K562 (cell line): ENCODE data around the gene EPO. TPM values are rescaled to one million over a fixed set of nuclear protein-coding genes. Genes with fewer than 3 reads are reported as not detected.
A peak's percentile ranks its signal among the peaks of the same experiment; 100 is the strongest.

Source experiments
- ATAC-seq: fragments of 200-7000 bp; cut with Tn5 transposase; 3 replicates; pipeline ENCODE4 v1.9.1; 2020; ENCODE audit warnings: moderate library complexity
- BruUV-seq: library from RNA; stranded (reverse); fragments of 400-500 nt; replicated peaks from 2 replicates; lab custom pipeline; 2021; lab: Mats Ljungman, UMichigan
- CTCF ChIA-PET: fragments of 300-600 bp; formaldehyde crosslinking; extraction: SDS; loops from one replicate; lab custom pipeline; 2021; ENCODE audit warnings: low intra/inter-chr PET ratio; lab: Yijun Ruan, JAX
- POLR2A ChIA-PET: fragments of 300-600, 350-650 bp; sonication (Branson Sonifier 250); formaldehyde crosslinking; extraction: SDS; loops from one replicate; lab custom pipeline; 2021; ENCODE audit warnings: antibody characterized with exemption, inconsistent platforms; lab: Yijun Ruan, JAX
- DNase-seq, 4 experiments: peaks; one replicate each; pipeline versions ENCODE4 v3.0.0 to v3.0.0-alpha.2; 2011 to 2018; ENCODE audit warnings: low spot score in 3 of 4, mixed read lengths in 3 of 4; ENCODE audit errors: extremely low read depth in 1 of 4
- FAIRE-seq: peaks from 2 replicates; lab custom pipeline; 2011; peaks lifted over from hg19 to GRCh38; lab: Jason Lieb, UNC
- H2AFZ ChIP-seq: 2 replicates; pipeline ENCODE4 v1.6.0; 2011; ENCODE audit warnings: low read depth, low read length, control low read depth, inconsistent platforms
- H3K27ac ChIP-seq: fragments of 200-600 bp; 3 replicates; pipeline ENCODE4 v1.8.0; 2011; ENCODE audit warnings: low read depth, mild to moderate bottlenecking, control low read depth, inconsistent platforms, low read length, moderate library complexity, mixed read lengths; ENCODE audit errors: extremely low read depth
- H3K27me3 ChIP-seq, 2 experiments: fragments of 300-600 bp in 1 of 2; 2 replicates in 1 of 2; 3 replicates in 1 of 2; pipeline versions ENCODE4 v1.6.0 to v1.8.0; 2011; ENCODE audit warnings: inconsistent platforms in 2 of 2, low read length in 2 of 2, mild to moderate bottlenecking in 1 of 2, mixed read lengths in 1 of 2, moderate library complexity in 1 of 2; ENCODE audit not compliant: control insufficient read depth in 2 of 2, insufficient read depth in 2 of 2
- H3K36me3 ChIP-seq: fragments of 300-600 bp; 3 replicates; pipeline ENCODE4 v1.8.0; 2011; ENCODE audit warnings: mild to moderate bottlenecking, low read length, inconsistent platforms; ENCODE audit not compliant: control insufficient read depth, insufficient read depth
- H3K4me1 ChIP-seq, 2 experiments: fragments of 200-600 bp in 1 of 2; replicated peaks in 1 of 2; 2 replicates in 1 of 2; 3 replicates in 1 of 2; pipeline versions ENCODE4 v1.5.1 to v1.8.0; 2011; ENCODE audit warnings: inconsistent platforms in 2 of 2, low read length in 2 of 2, mild to moderate bottlenecking in 1 of 2, mixed read lengths in 1 of 2, moderate library complexity in 1 of 2; ENCODE audit not compliant: control insufficient read depth in 2 of 2, insufficient read depth in 2 of 2
- H3K4me2 ChIP-seq: 2 replicates; pipeline ENCODE4 v1.6.1; 2011; ENCODE audit warnings: low read length, control low read depth, inconsistent platforms, mixed read lengths; ENCODE audit not compliant: insufficient read depth
- H3K4me3 ChIP-seq: fragments of 200-600 bp; sonication (generic), shearing (Covaris generic); 2 replicates; pipeline ENCODE4 v1.5.1; 2016; ENCODE audit warnings: control low read depth, inconsistent platforms
- H3K79me2 ChIP-seq: fragments of 200-600 bp; 3 replicates; pipeline ENCODE4 v1.8.0; 2011; ENCODE audit warnings: low read length, inconsistent platforms; ENCODE audit not compliant: control insufficient read depth, insufficient read depth
- H3K9ac ChIP-seq, 2 experiments: 2 replicates each; pipeline versions ENCODE4 v1.6.0 to v1.6.1; 2011; ENCODE audit warnings: low read depth in 2 of 2, low read length in 2 of 2, control low read depth in 1 of 2, inconsistent platforms in 1 of 2, mild to moderate bottlenecking in 1 of 2, mixed read lengths in 1 of 2; ENCODE audit not compliant: insufficient read depth in 1 of 2
- H3K9me1 ChIP-seq: one replicate; pipeline ENCODE4 v1.6.0; 2011; ENCODE audit warnings: inconsistent platforms, mild to moderate bottlenecking, low read length, moderate library complexity; ENCODE audit not compliant: control insufficient read depth, insufficient read depth
- H3K9me3 ChIP-seq: replicated peaks from 2 replicates; pipeline ENCODE4 v1.5.1; 2011; ENCODE audit warnings: low read depth, low read length, inconsistent platforms; ENCODE audit not compliant: control insufficient read depth, insufficient read depth
- H4K20me1 ChIP-seq: replicated peaks from 2 replicates; pipeline ENCODE4 v1.6.1; 2011; ENCODE audit warnings: low read length, inconsistent platforms, mixed read lengths; ENCODE audit not compliant: control insufficient read depth, insufficient read depth
- CHD1 ChIP-seq: fragments of 200-600 bp; sonication (generic); IDR thresholded peaks from one replicate; pipeline ENCODE4 v1.6.1; 2012; ENCODE audit warnings: mild to moderate bottlenecking, moderate library complexity, low read length, inconsistent platforms
- GTF2E2 ChIP-seq: fragments of 200-800 bp; sonication (Bioruptor generic); IDR thresholded peaks from 2 replicates; pipeline ENCODE4 v1.6.1; 2016; ENCODE audit warnings: missing genetic modification characterization, missing compliant biosample characterization
- KAT7 ChIP-seq: sonication (generic); formaldehyde crosslinking; IDR thresholded peaks from 2 replicates; pipeline ENCODE4 v1.8.0; 2022; ENCODE audit warnings: missing genetic modification reagents, mild to moderate bottlenecking, borderline replicate concordance
- L3MBTL2 ChIP-seq: fragments of 450-650 bp; IDR thresholded peaks from 2 replicates; pipeline ENCODE4 v1.6.1; 2016; ENCODE audit warnings: mild to moderate bottlenecking, moderate library complexity
- MAFF ChIP-seq: IDR thresholded peaks from 2 replicates; pipeline ENCODE4 v1.6.1; 2012; ENCODE audit warnings: low read length, improper control_type of control experiment
- MXI1 ChIP-seq: IDR thresholded peaks from 2 replicates; pipeline ENCODE4 v1.6.1; 2011; ENCODE audit warnings: low read depth, mild to moderate bottlenecking, improper control_type of control experiment, low read length
- NFXL1 ChIP-seq: fragments of 450-650 bp; formaldehyde crosslinking; IDR thresholded peaks from 2 replicates; pipeline ENCODE4 v1.4.0; 2021; ENCODE audit warnings: mild to moderate bottlenecking
- RBM22 ChIP-seq: fragments of 200-400 bp; formaldehyde crosslinking; IDR thresholded peaks from 2 replicates; pipeline ENCODE4 v1.6.1; 2018; ENCODE audit warnings: low read length, low read depth; ENCODE audit not compliant: poor library complexity, severe bottlenecking
- SAP30 ChIP-seq: fragments of 200-600 bp; sonication (generic); IDR thresholded peaks from 2 replicates; pipeline ENCODE4 v1.6.1; 2012; ENCODE audit warnings: borderline replicate concordance, low read depth, mild to moderate bottlenecking, moderate library complexity, low read length, control low read depth, inconsistent platforms; ENCODE audit not compliant: insufficient read depth, poor library complexity, severe bottlenecking
- THAP12 ChIP-seq: fragments of 250-450 bp; sonication (Bioruptor Pico); IDR thresholded peaks from 2 replicates; pipeline ENCODE4 v1.9.0; 2021; ENCODE audit warnings: mild to moderate bottlenecking, inconsistent platforms
- ZBTB7A ChIP-seq: IDR thresholded peaks from 2 replicates; pipeline ENCODE4 v1.6.1; 2011; ENCODE audit warnings: low read depth, mild to moderate bottlenecking, low read length, moderate library complexity, borderline replicate concordance; ENCODE audit not compliant: control insufficient read depth
- ZFP36 ChIP-seq: fragments of 150-350 bp; IDR thresholded peaks from 2 replicates; pipeline ENCODE4 v1.6.1; 2018; ENCODE audit warnings: low read length, low read depth; ENCODE audit not compliant: partially characterized antibody
- ZFX ChIP-seq: sonication (generic); formaldehyde crosslinking; IDR thresholded peaks from 2 replicates; pipeline ENCODE4 v1.8.0; 2022; ENCODE audit warnings: mild to moderate bottlenecking, missing genetic modification reagents, moderate library complexity
- WGBS: fragments of 100-300 bp; shearing (Covaris generic); methylation state at CpG from one replicate; pipeline ENCODE4 v1.1.6; 2016; ENCODE audit warnings: low coverage, mixed read lengths; ENCODE audit not compliant: insufficient coverage; ENCODE audit errors: missing lambda C conversion rate; 5-methylcytosine and 5-hydroxymethylcytosine counted together
- in situ Hi-C: fragments of 300-500 bp; cut with MboI; formaldehyde crosslinking; loops from 4 replicates; pipeline ENCODE4 v1.15.0; 2018; ENCODE audit warnings: inconsistent platforms, mixed read lengths
- intact Hi-C: fragments of 100-400 bp; cut with micrococcal nuclease; formaldehyde crosslinking; loops from 2 replicates; pipeline ENCODE4 v1.14.2; 2022
- polyA plus RNA-seq, 8 experiments: library from polyadenylated mRNA; depleted of rRNA in 4 of 8; stranded (reverse) in 5 of 8; unstranded in 3 of 8; fragments of >200 nt; fragmentation: Nextera tagmentation in 2 of 8; fragmentation: Illumina TruSeq in 1 of 8; extraction: Ambion mirVana in 2 of 8; extraction: Trizol in 1 of 8; gene quantifications; 2 replicates each; pipeline versions ENCODE4 v1.2.1 to v1.2.3, GENCODE V29; 2011 to 2014; ENCODE audit warnings: inconsistent platforms in 1 of 8, missing spikeins in 1 of 8
- total RNA-seq, 7 experiments: library from RNA; depleted of rRNA in 6 of 7; stranded (reverse); fragments of >200 nt in 6 of 7; fragmentation: Illumina TruSeq in 2 of 7; extraction: Trizol in 2 of 7; gene quantifications; 2 replicates each; pipeline versions ENCODE4 v1.2.1 to v1.2.3, GENCODE V29; 2011 to 2021; ENCODE audit warnings: low replicate concordance in 1 of 7
- TF ChIP-seq, protein P1 (sequence below): sonication (generic); formaldehyde crosslinking; IDR thresholded peaks from 2 replicates; pipeline ENCODE4 v1.8.0; 2022; ENCODE audit warnings: mild to moderate bottlenecking, low read depth, missing genetic modification reagents
- TF ChIP-seq, protein P2 (sequence below), 2 experiments: IDR thresholded peaks; 2 replicates each; pipeline ENCODE4 v1.6.1; 2011; ENCODE audit warnings: borderline replicate concordance in 1 of 2, control low read depth in 1 of 2, low read depth in 1 of 2, low read length in 1 of 2, mild to moderate bottlenecking in 1 of 2, mixed read lengths in 1 of 2, moderate library complexity in 1 of 2; ENCODE audit not compliant: insufficient read depth in 1 of 2, insufficient read length in 1 of 2, poor library complexity in 1 of 2, severe bottlenecking in 1 of 2; ENCODE audit errors: extremely low read depth in 1 of 2

The EPO gene
- total and polyA plus RNA-seq, 9 of the 15 experiments (the other 6 are each of a cell fraction or from before 2014, with no cell fraction given) = 0.06 to 0.41 (median 0.07) TPM; not detected in 6

- FAIRE-seq (peak; percentile 55), ATAC-seq (peak; percentile 17), DNase-seq (peak in 1 of 4 experiments; percentile 60)
- peaks cover 33% of the 10 kb centered on the region; the same call in 2 of the 3 replicates for H3K36me3 ChIP-seq
- BruUV-seq = TSS peak; percentile 35
- H3K4me1 ChIP-seq = peaks cover 0 to 66% of the 10 kb centered on the region in 2 experiments; a peak in 4 of 5 replicates
- intact Hi-C loops (loop anchor here (5.0 kb wide), 1 partner anchor 47 kb away; no protein-coding TSS in a partner anchor), in situ Hi-C loops (no loop called here)
- H3K4me3 ChIP-seq = peak overlapping the region; percentile 99
- ChIA-PET CTCF (interaction anchor here (0.6 kb wide), 1 partner anchor 12 kb away, joined by 4 read pairs; no protein-coding TSS in a partner anchor), POLR2A (interaction anchor here (0.8 to 1.4 kb wide), 4 partner anchors 14 to 48 kb away, joined by 4 to 5 read pairs (median 4); no protein-coding TSS in a partner anchor)
- 1% methylated on average over 31 of the region's 43 CpGs for WGBS
- H3K27ac ChIP-seq = peak overlapping the region; percentile 98
- H2AFZ ChIP-seq = peak overlapping the region; percentile 43; the same call in 1 of the 2 replicates
- H3K9me3 ChIP-seq = no peaks in the 10 kb centered on the region
- no peaks in the 10 kb centered on the region for H3K9me1 ChIP-seq
- H4K20me1 ChIP-seq = peaks cover 11% of the 10 kb centered on the region; the same call in 1 of the 2 replicates
- peak overlapping the region; percentile 93 to 98 for H3K9ac ChIP-seq
- H3K4me2 ChIP-seq = peak overlapping the region; percentile 88
- peaks cover 46% of the 10 kb centered on the region for H3K79me2 ChIP-seq
- H3K27me3 ChIP-seq = no peaks in the 10 kb centered on the region
- TF ChIP-seq THAP12 (CRISPR knock-in tag) = 0 out of 2 replicates have a peak, but pooled peaks have one; percentile 12
- peak; percentile 17 for TF ChIP-seq RBM22
- TF ChIP-seq L3MBTL2 = peak; percentile 12; the same call in 1 of the 2 replicates
- peak; percentile 42; the same call in 1 of the 2 replicates for TF ChIP-seq ZBTB7A
- TF ChIP-seq MAFF = no peak
- TF ChIP-seq, protein P1, sequence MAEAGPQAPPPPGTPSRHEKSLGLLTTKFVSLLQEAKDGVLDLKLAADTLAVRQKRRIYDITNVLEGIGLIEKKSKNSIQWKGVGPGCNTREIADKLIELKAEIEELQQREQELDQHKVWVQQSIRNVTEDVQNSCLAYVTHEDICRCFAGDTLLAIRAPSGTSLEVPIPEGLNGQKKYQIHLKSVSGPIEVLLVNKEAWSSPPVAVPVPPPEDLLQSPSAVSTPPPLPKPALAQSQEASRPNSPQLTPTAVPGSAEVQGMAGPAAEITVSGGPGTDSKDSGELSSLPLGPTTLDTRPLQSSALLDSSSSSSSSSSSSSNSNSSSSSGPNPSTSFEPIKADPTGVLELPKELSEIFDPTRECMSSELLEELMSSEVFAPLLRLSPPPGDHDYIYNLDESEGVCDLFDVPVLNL (CRISPR knock-in tag) = no peak
- TF ChIP-seq SAP30 = peak; percentile 22
- TF ChIP-seq CHD1 = peak; percentile 63
- 0 out of 2 replicates have a peak, but pooled peaks have one; percentile 3 for TF ChIP-seq MXI1
- TF ChIP-seq, protein P2, sequence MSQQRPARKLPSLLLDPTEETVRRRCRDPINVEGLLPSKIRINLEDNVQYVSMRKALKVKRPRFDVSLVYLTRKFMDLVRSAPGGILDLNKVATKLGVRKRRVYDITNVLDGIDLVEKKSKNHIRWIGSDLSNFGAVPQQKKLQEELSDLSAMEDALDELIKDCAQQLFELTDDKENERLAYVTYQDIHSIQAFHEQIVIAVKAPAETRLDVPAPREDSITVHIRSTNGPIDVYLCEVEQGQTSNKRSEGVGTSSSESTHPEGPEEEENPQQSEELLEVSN (IDR thresholded peaks at IDR 0.05; ENCODE audit: borderline replicate concordance in 1 of 2, extremely low read depth in 1 of 2, insufficient read depth in 1 of 2, insufficient read length in 1 of 2, low read depth in 1 of 2, low read length in 1 of 2, poor library complexity in 1 of 2, severe bottlenecking in 1 of 2) = peak in 1 of 2 experiments; percentile 18
- TF ChIP-seq GTF2E2 (tag) = no peak
- TF ChIP-seq ZFP36 = no peak
- TF ChIP-seq ZFX = peak; percentile 58
- no peak for TF ChIP-seq KAT7 (CRISPR knock-in tag)
- no peak for TF ChIP-seq NFXL1 (CRISPR knock-in tag)
These were observed 45.7 kb upstream of the EPO start for GRCh38 chr7:100674411-100675104.
